SKM-1 treated with dmso at 0.1 percent for 144 hours (cell line): Measurements from ENCODE around the gene DMWD.
A peak's percentile ranks its signal among the peaks of the same experiment; 100 is the strongest.

ENCODE experiments used
- DNase-seq: peaks from one replicate; lab custom pipeline; 2025; ENCODE audit not compliant: unreplicated experiment; lab: John Stamatoyannopoulos, UW

DMWD gene

GRCh38 chr19:45771311-45771933, 21.2 kb downstream of the DMWD start:
- DNase-seq, result no peak

- peak; percentile 22 for DNase-seq
These were observed 22.2 kb downstream of the DMWD start for GRCh38 chr19:45770192-45771101.

- DNase-seq, result no peak
These were observed 22.8 kb downstream of the DMWD start for GRCh38 chr19:45769821-45770191.

- no peak for DNase-seq
These were observed 23.5 kb downstream of the DMWD start, which contains the start of gene SIX5 for GRCh38 chr19:45768984-45769782. TSS of gene SIX5 (minus strand) at chr19:45769252. CDS start at chr19:45768844, 408 bp downstream.

GRCh38 chr19:45768655-45768983, 24.0 kb downstream of the DMWD start:
- DNase-seq, result no peak

GRCh38 chr19:45767881-45768654, 24.6 kb downstream of the DMWD start:
- DNase-seq, result no peak

- no peak for DNase-seq
These were observed 25.2 kb downstream of the DMWD start for GRCh38 chr19:45767410-45767880.

GRCh38 chr19:45766869-45767346, 25.7 kb downstream of the DMWD start:
- DNase-seq, result no peak

- no peak for DNase-seq
These were observed 26.3 kb downstream of the DMWD start for GRCh38 chr19:45766296-45766868.

GRCh38 chr19:45765702-45766295, 26.8 kb downstream of the DMWD start:
- no peak for DNase-seq

GRCh38 chr19:45764945-45765701, 27.5 kb downstream of the DMWD start:
- DNase-seq, result no peak

GRCh38 chr19:45764475-45764874, 28.2 kb downstream of the DMWD start:
- no peak for DNase-seq

- no peak for DNase-seq
These were observed 28.9 kb downstream of the DMWD start for GRCh38 chr19:45763691-45764294.

- DNase-seq, result no peak
These were observed 29.6 kb downstream of the DMWD start for GRCh38 chr19:45762870-45763631.

- no peak for DNase-seq
These were observed 30.9 kb downstream of the DMWD start for GRCh38 chr19:45761714-45762113.

GRCh38 chr19:45758921-45759320, 33.7 kb downstream of the DMWD start:
- no peak for DNase-seq

- no peak for DNase-seq
These were observed 35.0 kb downstream of the DMWD start for GRCh38 chr19:45757695-45758094.

GRCh38 chr19:45754323-45754722, 38.3 kb downstream of the DMWD start:
- no peak for DNase-seq
